ENCODE data around the gene RASA3.

Gene RASA3

DNA sequence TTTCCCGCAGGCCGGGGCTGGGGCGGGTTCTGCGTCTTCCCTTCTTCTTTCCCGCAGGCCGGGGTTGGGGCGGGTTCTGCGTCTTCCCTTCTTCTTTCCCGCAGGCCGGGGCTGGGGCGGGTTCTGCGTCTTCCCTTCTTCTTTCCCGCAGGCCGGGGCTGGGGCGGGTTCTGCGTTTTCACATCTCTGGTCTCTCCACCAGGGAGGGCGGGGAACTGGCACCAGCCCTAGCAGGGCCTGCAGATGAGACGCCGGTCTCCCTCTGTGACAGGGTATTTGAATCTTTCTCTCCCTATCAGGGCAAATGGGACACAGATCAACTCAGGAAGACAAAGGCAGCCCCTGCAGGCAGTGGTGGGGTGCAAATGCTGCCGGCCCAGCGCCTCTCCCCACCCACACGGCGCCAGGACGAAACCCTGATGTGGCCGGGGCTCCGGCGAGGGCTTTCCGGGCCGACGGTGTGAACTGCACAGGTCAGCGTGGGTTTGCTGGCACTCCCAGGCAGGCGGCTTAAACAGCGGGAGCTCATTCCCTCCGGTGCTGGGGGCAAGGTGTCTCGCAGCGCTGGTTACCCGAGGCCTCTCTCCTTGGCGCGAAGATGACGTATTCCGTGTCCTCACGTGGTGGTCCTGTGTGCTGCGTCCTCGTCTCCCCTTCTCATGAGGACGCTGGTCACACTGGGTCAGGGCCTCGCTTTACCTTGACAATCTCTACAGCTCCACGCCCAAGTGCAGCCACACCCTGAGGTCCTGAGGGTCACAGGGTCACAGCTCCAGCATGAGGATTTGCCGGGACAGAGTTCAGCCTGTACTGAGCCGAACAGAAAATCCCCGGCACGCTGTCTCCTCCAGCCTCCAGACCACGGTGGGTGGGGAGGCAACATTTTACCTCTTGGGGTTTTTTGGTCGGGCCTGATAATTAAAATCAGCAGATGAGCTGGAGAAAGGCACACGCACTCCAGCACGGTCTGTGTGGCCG lies 157.8 kb downstream of the RASA3 start:
- no peak for DNase-seq

- DNase-seq, result no peak
Measured at GRCh38 chr13:113973218-113974164, 158.9 kb downstream of the RASA3 start, which contains the start of gene C13orf46. Gene C13orf46, minus strand, starts transcription at chr13:113974076. Its CDS starts 79 bp downstream, at chr13:113973997.

DNA sequence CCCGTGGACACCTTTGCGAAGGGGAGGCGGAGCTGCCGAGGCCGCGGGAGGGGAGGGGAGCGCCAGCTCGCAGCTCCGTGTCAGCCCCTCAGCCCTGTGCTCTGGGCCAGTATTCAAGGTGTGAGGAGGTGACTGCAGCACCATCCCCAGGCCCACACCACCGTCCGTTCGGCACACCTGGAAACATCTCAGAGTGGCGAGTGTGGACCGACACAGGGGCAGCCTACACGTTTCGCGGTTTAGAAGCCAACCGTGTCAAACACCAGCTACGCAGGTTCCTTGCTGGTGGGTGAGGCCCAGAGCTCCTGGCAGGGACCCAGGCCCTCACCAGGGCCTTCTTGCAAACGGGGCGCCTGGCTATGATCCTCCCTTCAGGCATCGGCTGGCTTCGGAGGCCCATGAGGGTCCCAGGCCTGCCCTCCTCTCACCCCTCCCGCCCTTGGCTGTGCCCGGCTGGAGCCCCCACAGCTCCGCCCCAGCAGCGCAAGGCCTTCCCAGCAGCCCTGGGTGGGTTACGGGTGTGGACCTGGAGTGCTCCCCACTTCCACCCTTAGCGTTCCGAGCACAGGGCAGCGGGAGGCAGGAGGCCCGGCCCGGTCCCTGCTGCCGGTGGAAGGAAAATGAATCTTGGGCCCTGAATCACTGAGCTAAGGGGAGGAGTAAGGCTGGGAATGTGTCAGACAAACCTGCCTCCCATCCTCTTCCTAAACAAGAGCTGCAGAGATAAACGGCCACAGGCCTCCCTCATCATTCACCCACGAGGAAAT lies 159.8 kb downstream of the RASA3 start:
- no peak for DNase-seq

DNA sequence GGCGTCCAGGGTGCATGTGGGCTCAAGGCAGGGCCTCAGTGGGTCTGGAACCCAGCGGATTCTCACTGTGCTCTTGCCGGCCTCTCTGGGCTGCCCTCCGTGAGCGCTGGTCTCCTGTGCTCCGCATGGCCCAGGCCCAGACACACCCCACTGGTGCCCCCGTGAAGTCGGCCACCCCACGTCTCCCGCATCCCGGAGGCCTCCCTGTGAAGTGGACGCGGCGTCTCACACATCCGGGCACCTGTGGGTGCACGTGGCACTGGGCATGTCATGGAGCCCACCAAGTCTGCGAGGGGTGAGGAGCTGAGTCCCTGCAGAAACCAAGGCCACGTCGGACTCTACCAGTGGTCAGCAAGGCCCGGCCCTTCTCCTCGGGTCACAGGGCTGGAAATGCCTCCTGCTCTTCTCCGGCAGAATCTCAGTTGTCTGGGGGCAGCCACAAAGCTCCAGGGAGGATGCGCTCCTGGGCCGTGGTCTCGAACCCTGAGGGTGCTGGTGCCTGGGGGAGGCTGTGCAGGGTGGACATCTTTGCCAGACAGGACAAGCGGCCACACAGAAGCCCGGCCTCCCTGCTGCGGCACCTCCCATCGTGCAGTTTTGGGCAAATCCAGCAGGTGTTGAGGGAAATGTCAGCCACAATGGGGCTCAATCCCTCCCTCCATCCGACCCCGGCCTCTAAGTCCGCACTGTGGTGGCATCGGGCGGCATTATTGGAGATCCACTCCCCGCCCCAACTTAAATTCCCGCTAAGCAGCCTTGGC lies 160.8 kb downstream of the RASA3 start:
- no peak for DNase-seq

- no peak for DNase-seq
Measured at GRCh38 chr13:113970810-113971470, 161.5 kb downstream of the RASA3 start.

GRCh38 chr13:113969973-113970611 lies 162.3 kb downstream of the RASA3 start:
- no peak for DNase-seq

DNA sequence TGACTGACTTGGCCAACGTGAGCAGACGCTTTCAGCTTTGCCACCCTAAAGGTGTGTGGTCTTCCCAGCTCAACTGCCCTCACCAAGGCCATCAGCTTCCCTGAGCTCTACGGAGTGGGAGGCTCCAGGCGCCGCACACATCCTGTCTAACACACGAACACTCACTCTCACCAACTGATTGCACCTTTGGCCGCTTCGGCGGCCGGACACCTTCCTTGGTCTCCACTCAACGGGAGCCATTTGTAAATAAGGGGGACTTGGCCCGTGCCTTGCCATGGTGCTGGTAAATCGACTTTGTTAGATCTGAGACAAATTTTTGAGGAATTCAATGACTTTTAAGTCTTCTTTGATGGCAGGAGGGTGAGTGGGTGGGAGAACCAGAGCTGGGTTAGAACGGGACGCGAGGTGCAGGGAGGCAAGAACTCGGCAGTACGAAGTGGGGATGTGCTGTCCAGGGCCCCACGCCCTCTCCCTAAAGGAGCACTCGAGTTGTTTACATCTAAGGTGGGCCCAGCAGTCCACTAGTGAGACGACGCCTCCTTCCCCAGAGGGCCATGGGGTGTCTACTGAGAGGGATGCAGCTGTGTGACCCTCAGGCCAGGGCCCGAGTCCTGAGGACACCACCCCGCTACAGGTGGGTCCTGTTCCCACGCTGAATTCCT lies 163.0 kb downstream of the RASA3 start:
- no peak for DNase-seq

GRCh38 chr13:113968463-113969310 lies 163.7 kb downstream of the RASA3 start:
- no peak for DNase-seq

DNA sequence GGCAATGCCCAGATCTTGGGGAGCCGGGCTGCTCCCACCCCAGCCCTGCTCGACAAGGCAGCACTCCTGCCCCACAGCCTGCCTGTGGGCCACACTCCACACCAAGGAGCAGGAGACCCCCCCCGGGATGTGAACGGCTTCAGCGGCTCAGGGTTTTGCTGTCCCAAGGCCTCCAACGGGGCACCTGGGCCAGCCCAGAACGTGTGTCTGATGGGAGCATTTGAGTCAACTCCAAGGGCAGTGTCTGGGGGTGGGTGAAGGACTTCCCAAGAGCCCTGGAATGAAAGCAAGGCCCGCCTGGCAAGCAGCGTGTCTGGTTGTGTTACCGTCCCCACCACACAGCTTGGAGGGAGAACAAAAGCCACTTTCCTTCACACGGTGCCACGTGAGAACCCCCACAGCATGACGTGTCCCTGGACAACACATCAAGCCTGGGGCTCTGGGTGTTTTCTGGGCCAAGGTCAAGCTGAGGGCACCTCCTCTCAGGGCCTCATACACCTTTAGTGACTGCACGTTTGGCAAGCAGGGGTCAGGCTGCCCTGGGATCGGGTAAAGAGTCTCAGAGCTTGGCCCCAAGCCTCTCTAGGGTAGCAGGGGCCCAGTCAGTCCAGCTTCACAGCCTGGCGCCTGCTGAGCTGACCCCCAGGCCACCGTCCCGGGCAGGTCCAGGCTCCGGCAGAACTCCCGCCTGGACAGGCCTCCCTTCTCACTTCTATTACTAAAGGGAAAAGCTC lies 164.5 kb downstream of the RASA3 start:
- DNase-seq, result no peak

- no peak for DNase-seq
Measured at GRCh38 chr13:113967206-113967720, 165.2 kb downstream of the RASA3 start.

DNA sequence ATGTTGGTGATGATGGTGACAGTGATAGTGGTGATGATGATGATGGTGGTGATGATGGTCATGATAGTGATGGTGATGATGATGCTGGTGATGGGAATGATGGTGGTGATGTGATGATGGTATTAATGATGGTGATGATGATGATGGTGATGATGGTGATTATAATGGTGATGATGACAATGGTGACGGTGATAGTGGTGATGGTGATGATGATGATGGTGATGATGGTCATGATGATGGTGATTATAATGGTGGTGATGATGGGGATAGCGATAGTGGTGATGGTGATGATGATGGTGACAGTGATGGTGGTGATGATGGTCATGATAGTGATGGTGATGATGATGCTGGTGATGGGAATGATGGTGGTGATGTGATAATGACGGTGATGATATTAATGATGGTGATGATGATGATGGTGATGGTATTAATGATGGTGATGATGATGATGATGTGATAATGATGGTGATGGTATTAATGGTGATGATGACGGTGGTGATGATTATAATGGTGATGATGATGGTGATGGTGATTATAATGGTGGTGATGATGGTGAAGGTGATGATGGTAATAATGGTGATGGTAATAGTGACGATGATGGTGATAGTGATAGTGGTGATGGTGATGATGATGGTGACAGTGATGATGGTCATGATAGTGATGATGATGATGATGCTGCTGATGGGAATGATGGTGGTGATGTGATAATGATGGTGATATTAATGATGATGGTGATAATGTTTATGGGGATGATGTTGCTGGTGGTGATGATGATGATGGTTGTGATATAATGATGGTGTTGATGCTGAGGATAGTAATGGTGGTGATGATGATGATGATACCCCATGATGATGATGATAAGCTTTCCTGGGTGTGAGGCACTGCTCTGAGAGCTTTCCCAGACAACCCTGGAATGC lies 166.2 kb downstream of the RASA3 start:
- DNase-seq, result no peak

DNA sequence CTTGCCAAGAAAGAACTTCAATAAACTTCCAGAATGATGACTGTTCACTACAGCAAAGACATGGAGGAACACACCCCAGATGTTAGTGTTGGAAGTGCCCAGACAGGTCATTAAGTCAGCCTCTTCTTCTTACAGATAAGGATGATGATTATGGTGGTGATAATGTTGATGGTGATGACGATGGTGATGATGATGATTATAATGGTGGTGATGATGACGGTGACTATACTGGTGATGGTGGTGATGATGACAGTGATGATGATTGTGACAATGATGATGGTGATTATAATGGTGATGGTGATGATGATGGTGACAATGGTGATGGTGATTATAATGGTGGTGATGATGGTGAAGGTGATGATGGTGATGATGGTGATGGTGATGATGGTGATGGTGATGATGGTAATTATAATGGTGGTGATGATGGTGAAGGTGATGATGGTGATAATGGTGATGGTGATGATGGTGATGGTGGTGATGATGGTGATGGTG lies 167.0 kb downstream of the RASA3 start:
- DNase-seq, result no peak

DNA sequence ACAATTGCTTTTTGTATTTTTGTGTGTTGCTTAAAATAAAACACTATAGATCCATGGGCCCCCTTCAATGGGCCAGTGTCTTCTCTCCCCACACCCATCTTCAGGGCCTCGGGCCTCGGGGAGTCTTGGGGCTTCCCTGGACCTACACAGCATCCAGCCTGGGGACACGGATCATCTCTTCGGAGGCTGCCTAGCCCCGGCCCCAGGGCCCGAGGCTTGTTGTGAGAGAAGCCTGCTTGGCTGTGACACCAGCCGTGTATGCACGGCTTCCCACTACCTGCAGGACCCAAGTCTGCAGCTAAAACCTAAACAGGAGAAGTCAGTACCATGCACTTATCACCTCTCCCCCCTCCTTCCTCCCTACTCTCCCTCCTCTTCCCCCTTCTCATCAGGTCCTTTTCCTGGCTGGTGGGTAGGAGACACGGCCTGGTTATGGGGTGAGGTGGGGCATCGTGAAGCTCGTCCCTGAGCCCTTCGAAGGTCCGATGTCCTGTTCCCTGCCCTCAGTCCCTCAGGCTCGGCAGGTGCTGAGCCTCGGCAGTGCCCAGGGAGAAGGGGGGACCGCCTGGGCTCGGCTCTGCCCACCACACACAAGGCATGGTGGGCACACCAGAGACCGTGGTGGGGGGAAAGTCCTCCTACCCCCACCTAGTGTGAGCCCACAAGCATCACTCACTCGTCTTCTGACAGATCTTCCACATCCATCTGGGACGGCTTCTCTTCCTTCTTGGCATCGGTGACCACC lies 168.0 kb downstream of the RASA3 start:
- no peak for DNase-seq

DNA sequence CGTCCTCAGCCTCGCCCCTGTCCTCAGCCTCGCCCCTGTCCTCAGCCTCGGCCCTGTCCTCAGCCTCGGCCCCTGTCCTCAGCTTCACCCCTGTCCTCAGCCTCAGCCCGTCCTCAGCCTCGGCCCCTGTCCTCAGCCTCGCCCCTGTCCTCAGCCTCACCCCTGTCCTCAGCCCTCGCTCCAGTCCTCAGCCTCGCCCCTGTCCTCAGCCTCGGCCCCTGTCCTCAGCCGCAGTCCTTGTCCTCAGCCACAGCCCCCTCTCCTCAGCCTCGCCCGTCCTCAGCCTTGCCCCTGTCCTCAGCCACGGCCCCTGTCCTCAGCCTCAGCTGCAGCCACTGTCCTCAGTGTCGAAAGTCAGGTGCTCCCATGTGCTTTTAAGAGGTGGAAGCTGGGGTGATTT lies 169.0 kb downstream of the RASA3 start:
- no peak for DNase-seq

DNA sequence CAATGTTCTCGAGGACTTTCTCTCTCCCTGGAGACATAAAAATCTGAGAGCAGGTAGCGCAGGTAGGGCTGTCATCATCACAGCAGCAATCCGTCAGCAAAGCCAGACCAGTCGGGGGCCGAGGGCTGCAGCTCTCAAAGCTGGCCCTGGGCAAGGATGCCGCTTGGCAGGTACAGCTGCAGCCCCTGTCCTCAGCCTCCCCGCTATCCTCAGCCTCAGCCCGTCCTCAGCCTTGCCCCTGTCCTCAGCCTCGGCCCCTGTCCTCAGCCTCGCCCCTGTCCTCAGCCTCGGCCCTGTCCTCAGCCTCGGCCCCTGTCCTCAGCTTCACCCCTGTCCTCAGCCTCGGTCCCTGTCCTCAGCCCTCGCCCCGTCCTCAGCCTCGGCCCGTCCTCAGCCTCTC lies 169.4 kb downstream of the RASA3 start:
- DNase-seq, result no peak

GRCh38 chr13:113962386-113962785 lies 170.0 kb downstream of the RASA3 start:
- DNase-seq, result no peak

Measured in DMS53 (cell line).